Type B pancreatic cell (in vitro differentiated cells): Measurements from ENCODE around the gene MTX1. TPM values are rescaled to one million over a fixed set of nuclear protein-coding genes. Genes with fewer than 3 reads are reported as not detected.
A peak's percentile ranks its signal among the peaks of the same experiment; 100 is the strongest.
"Not testable (repeated sequence)": the region's sequence is repeated elsewhere in the genome, so short reads cannot be mapped to it uniquely, and the experiment has no call there.

ENCODE experiments used
- DNase-seq: peaks from one replicate; pipeline ENCODE4 v3.0.0; 2021; ENCODE audit warnings: mixed read lengths; ENCODE audit not compliant: unreplicated experiment; ENCODE audit errors: extremely low spot score
- H3K27ac Mint-ChIP-seq: 2 replicates; pipeline ENCODE4 v1.8.0; 2021; ENCODE audit warnings: mild to moderate bottlenecking, mixed read lengths
- H3K27me3 Mint-ChIP-seq: 2 replicates; pipeline ENCODE4 v1.8.0; 2021; ENCODE audit warnings: mixed read lengths
- H3K36me3 Mint-ChIP-seq: 2 replicates; pipeline ENCODE4 v1.8.0; 2021; ENCODE audit warnings: mixed read lengths
- H3K4me1 Mint-ChIP-seq: one replicate; pipeline ENCODE4 v1.8.0; 2021; ENCODE audit warnings: mixed read lengths; ENCODE audit not compliant: unreplicated experiment
- H3K4me3 Mint-ChIP-seq: 2 replicates; pipeline ENCODE4 v1.8.0; 2021; ENCODE audit warnings: mild to moderate bottlenecking, mixed read lengths
- H3K9me3 Mint-ChIP-seq: 2 replicates; pipeline ENCODE4 v1.8.0; 2021; ENCODE audit warnings: mixed read lengths
- total RNA-seq: library from RNA; stranded (reverse); gene quantifications from 2 replicates; pipeline ENCODE4 v1.2.1, GENCODE V29; 2021; ENCODE audit warnings: low replicate concordance
- TF ChIP-seq, protein P1 (sequence below): fragments of 200-600 bp; sonication (generic); conservative IDR thresholded peaks from 2 replicates; pipeline ENCODE4 v1.5.0; 2021; ENCODE audit warnings: antibody characterized with exemption, mild to moderate bottlenecking

MTX1 gene
- total RNA-seq, 1 donor from 2014 or later, result 34.0 TPM

DNA sequence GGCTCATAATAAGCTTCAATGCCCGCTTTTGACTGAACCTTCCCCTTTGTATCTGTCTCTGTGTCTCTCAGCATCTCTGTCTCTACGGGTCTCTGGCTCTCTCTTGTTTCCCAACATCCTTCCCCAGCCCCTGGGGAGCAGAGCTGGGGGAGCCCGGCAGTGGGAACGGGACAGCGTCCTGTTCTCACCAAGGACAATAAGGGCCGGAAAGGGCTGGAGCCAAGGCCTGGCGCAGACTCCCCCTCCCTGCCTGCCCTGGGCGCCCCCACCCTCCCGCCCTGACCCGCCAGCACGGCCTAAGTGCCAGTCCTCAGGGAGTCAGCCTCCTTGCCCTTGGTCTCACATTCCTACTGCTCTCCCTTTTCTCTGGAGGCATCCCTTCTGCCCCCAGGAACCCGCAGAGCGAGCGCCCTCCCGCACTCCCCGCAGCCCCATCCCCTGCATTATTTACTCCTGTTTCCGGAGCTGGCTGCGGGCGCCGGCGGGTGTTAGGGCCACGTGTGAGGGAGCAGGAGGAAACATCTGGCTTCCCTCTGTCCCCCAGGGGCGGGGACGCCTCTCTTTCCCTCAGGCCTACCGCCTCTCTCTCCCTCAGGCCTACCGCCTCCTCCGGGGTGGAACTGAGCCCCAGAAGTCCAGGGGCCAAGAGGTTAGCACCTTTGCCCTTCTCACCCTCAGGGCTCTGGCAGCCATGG is 41.9 kb upstream of the MTX1 start:
- Mint-ChIP-seq H3K4me1 (peaks cover 7% of the 10 kb centered on the region), H3K9me3 (no peaks in the 10 kb centered on the region), H3K36me3 (peaks cover 5% of the 10 kb centered on the region), H3K4me3 (no peak overlapping the region), H3K27ac (no peak overlapping the region), H3K27me3 (peaks cover 3% of the 10 kb centered on the region)
- TF ChIP-seq, protein P1, sequence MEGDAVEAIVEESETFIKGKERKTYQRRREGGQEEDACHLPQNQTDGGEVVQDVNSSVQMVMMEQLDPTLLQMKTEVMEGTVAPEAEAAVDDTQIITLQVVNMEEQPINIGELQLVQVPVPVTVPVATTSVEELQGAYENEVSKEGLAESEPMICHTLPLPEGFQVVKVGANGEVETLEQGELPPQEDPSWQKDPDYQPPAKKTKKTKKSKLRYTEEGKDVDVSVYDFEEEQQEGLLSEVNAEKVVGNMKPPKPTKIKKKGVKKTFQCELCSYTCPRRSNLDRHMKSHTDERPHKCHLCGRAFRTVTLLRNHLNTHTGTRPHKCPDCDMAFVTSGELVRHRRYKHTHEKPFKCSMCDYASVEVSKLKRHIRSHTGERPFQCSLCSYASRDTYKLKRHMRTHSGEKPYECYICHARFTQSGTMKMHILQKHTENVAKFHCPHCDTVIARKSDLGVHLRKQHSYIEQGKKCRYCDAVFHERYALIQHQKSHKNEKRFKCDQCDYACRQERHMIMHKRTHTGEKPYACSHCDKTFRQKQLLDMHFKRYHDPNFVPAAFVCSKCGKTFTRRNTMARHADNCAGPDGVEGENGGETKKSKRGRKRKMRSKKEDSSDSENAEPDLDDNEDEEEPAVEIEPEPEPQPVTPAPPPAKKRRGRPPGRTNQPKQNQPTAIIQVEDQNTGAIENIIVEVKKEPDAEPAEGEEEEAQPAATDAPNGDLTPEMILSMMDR, result no peak
- no peak for DNase-seq

DNA sequence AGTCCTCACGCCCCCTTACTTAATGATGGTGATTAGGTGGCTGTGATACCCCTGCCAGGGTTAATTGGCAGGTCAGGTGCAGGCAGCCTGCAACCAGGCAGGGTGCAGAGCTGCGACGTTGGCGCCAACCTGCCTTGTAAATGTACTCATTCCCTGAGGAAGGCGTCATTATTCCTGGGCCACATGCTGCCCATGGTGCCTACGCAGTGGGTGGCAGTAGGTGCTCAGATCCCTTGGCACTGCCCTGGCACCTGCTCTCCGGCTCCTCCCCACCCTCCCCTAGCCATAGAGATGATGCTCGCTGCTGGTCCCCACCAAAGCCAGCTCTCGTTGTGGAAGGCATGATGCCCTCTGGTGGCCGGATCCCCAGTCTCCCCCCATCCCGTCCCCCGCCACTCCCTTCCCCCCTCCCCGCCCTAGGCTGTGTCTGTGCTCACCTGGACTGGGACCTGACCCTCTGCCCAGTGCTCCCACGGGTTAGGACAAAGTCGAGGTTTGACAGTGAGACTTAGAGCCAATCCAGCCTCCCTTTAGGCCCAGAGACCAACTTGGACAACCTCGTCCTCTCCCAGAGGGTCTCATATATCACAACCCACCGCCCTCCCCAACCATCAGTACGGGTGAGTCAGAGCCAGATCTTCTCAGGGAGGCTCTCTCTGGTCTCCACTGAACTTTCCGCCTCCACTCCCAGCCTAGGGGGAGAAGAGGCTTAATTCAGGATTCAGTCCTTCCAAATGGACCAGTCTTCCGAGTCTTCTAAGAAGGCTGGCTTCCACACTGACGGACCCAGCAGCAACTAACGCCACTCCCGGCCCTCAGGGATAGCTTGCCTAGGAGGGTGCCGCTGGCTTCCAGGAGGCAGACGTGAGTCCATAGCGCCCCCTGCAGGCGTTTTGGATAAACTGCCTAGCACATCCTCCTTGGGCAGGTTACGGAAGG is 41.1 kb upstream of the MTX1 start:
- peak overlapping the region; percentile 67 for H3K4me3 Mint-ChIP-seq
- H3K27ac Mint-ChIP-seq, result peak overlapping the region; percentile 80
- peak; percentile 88 for DNase-seq
- peaks cover 15% of the 10 kb centered on the region for H3K4me1 Mint-ChIP-seq
- no peaks in the 10 kb centered on the region for H3K9me3 Mint-ChIP-seq
- TF ChIP-seq, protein P1, result peak; percentile 85
- peaks cover 5% of the 10 kb centered on the region for H3K36me3 Mint-ChIP-seq
- peaks cover 3% of the 10 kb centered on the region for H3K27me3 Mint-ChIP-seq

DNA sequence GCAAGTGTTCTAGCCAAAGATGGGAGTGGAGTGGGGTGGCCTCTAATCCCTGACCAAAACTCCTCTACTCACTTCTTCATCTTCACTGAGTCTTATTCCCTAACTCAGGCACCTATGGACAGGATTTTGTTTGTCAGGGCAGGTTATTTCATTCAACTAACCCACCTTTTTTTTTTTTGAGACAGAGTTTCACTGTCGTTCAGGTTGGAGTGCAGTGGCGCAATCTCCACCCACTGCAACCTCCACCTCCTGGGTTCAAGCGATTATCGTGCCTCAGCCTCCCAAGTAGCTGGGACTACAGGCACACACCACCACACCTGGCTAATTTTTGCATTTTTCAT is 40.4 kb upstream of the MTX1 start:
- not testable (repeated sequence) for DNase-seq, H3K9me3 Mint-ChIP-seq, H3K27me3 Mint-ChIP-seq, H3K36me3 Mint-ChIP-seq, H3K27ac Mint-ChIP-seq
- H3K4me3 Mint-ChIP-seq, result peak overlapping the region; percentile 67
- H3K4me1 Mint-ChIP-seq, result peaks cover 18% of the 10 kb centered on the region

DNA sequence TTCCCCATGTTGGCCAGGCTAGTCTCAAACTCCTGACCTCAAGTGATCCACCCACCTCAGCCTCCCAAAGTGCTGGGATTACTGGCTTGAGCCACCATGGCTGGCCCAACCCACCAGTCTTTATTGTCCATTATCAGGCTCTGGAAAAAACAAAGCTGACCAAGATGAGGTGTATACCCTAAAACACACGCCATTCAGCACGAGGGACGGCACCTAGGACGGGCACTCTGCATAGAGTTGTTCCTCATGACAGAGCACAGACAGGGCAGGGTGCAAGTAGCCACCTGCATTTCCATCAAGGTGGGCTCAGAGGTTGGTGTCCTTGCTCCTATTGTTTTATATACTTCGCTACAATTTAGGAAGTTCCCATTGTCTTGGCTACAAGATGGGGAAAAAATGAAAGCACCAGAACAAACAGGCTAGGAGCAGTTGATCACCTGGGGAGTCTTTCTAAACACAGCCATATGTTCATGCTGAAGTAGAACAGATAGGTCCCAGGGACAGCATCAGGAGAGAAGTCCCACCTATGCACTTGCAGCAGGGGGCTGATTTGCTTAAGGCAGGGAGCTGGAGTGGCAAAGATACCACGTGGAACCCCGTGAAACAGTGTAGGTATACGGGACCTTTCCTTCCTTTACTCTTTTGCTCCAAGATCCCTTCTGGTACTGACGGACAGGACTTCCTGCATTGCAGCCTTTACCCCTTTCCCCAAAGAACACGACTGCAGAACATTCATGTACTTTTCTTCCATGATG is 39.9 kb upstream of the MTX1 start:
- no peaks in the 10 kb centered on the region for H3K9me3 Mint-ChIP-seq
- TF ChIP-seq, protein P1, result no peak
- no peak overlapping the region for H3K4me3 Mint-ChIP-seq
- H3K27me3 Mint-ChIP-seq, result peaks cover 7% of the 10 kb centered on the region
- DNase-seq, result no peak
- peaks cover 23% of the 10 kb centered on the region for H3K4me1 Mint-ChIP-seq
- no peak overlapping the region for H3K27ac Mint-ChIP-seq
- peaks cover 10% of the 10 kb centered on the region for H3K36me3 Mint-ChIP-seq

DNA sequence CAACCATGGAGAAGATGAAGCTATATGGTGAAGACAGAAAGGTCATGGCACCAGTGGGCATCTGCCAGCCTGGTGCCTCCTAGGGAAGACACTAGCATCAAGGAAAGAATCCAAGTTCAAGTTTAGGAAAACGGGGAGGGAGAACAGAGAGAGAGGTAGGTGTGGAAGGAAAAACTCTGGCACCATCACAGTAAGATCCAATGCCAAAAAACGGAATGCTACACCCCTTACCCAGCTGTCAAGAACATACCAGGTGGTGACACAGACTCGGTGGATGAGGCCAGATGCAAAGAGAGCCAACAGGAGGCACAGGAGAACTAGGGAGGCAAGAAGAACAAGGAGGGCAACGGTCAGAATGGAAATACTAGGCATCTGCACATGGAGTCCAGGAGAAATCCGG is 39.0 kb upstream of the MTX1 start:
- H3K27me3 Mint-ChIP-seq, result peaks cover 7% of the 10 kb centered on the region
- peaks cover 23% of the 10 kb centered on the region for H3K4me1 Mint-ChIP-seq
- TF ChIP-seq, protein P1, result no peak
- peaks cover 10% of the 10 kb centered on the region for H3K36me3 Mint-ChIP-seq
- H3K27ac Mint-ChIP-seq, result no peak overlapping the region
- H3K9me3 Mint-ChIP-seq, result no peaks in the 10 kb centered on the region
- peak overlapping the region; percentile 42 for H3K4me3 Mint-ChIP-seq
- DNase-seq, result peak; percentile 10
